ENCODE data around the gene PARD3. TPM values are rescaled to one million over a fixed set of nuclear protein-coding genes. Genes with fewer than 3 reads are reported as not detected.
A peak's percentile ranks its signal among the peaks of the same experiment; 100 is the strongest.

Gene PARD3
- total RNA-seq, 2 donors from 2014 or later = 32.0 to 61.9 TPM

GRCh38 chr10:34809796-34810195, 5.3 kb downstream of the PARD3 start:
- Histone ChIP-seq H3K27ac (peak overlapping the region in 1 of 2 donors; percentile 48), H3K36me3 (no peaks in the 10 kb centered on the region), H3K9me3 (no peaks in the 10 kb centered on the region), H3K4me1 (replicated peaks) (peaks cover 4% of the 10 kb centered on the region), H3K4me3 (no peak overlapping the region), H3K27me3 (replicated peaks; ENCODE audit: insufficient read depth) (no peaks in the 10 kb centered on the region)
- TF ChIP-seq POLR2AphosphoS5 (IDR thresholded peaks at IDR 0.05) (no peak), CTCF (IDR thresholded peaks at IDR 0.05) (no peak), POLR2A (IDR thresholded peaks at IDR 0.05) (no peak)
- no peak for DNase-seq (ENCODE audit: low spot score)
- 89% methylated on average over 3 of the region's 3 CpGs for WGBS
- intact Hi-C loops (cut with DNase I) = loop anchor here (5.0 to 10.0 kb wide), 3 partner anchors 53 to 125 kb away; no protein-coding TSS in a partner anchor

GRCh38 chr10:34808801-34809745, 6.0 kb downstream of the PARD3 start:
- H3K4me3 ChIP-seq = peak overlapping the region in 1 of 2 donors; percentile 3
- 29% methylated on average over 19 of the region's 19 CpGs for WGBS
- no peak for TF ChIP-seq CTCF (IDR thresholded peaks at IDR 0.05)
- peaks cover 4% of the 10 kb centered on the region for H3K4me1 ChIP-seq (replicated peaks)
- H3K9me3 ChIP-seq = no peaks in the 10 kb centered on the region
- no peak for DNase-seq (ENCODE audit: low spot score)
- H3K36me3 ChIP-seq = no peaks in the 10 kb centered on the region
- intact Hi-C loops (cut with DNase I) = no loop called here
- H3K27me3 ChIP-seq (replicated peaks; ENCODE audit: insufficient read depth) = no peaks in the 10 kb centered on the region
- H3K27ac ChIP-seq = peak overlapping the region in 1 of 2 donors; percentile 48

GRCh38 chr10:34808336-34808735, 6.8 kb downstream of the PARD3 start:
- 76% methylated on average over 4 of the region's 4 CpGs for WGBS
- H3K4me1 ChIP-seq (replicated peaks) = peaks cover under 1% of the 10 kb centered on the region
- no peak for TF ChIP-seq POLR2AphosphoS5 (IDR thresholded peaks at IDR 0.05)
- no peak for TF ChIP-seq POLR2A (IDR thresholded peaks at IDR 0.05)
- TF ChIP-seq CTCF (IDR thresholded peaks at IDR 0.05) = no peak

GRCh38 chr10:34804306-34804705, 10.8 kb downstream of the PARD3 start:
- no peak for DNase-seq (ENCODE audit: low spot score)
- no peaks in the 10 kb centered on the region for H3K9me3 ChIP-seq
- TF ChIP-seq CTCF (IDR thresholded peaks at IDR 0.05) = no peak
- no peak for TF ChIP-seq POLR2AphosphoS5 (IDR thresholded peaks at IDR 0.05)
- no peak for TF ChIP-seq POLR2A (IDR thresholded peaks at IDR 0.05)
- 78% methylated on average over 1 of the region's 1 CpG for WGBS
- intact Hi-C loops (cut with DNase I) = no loop called here
- H3K27me3 ChIP-seq (replicated peaks; ENCODE audit: insufficient read depth) = no peaks in the 10 kb centered on the region
- no peaks in the 10 kb centered on the region for H3K36me3 ChIP-seq
- H3K27ac ChIP-seq = no peak overlapping the region
- H3K4me1 ChIP-seq (replicated peaks) = no peaks in the 10 kb centered on the region
- no peak overlapping the region for H3K4me3 ChIP-seq

More at GRCh38 chr10:34808336-34808735, 6.8 kb downstream of the PARD3 start:
- no peak overlapping the region for H3K27ac ChIP-seq
- no peaks in the 10 kb centered on the region for H3K36me3 ChIP-seq
- no peak for DNase-seq (ENCODE audit: low spot score)
- no peak overlapping the region for H3K4me3 ChIP-seq
- H3K27me3 ChIP-seq (replicated peaks; ENCODE audit: insufficient read depth) = no peaks in the 10 kb centered on the region
- intact Hi-C loops (cut with DNase I) = no loop called here
- H3K9me3 ChIP-seq = no peaks in the 10 kb centered on the region

- no peak for DNase-seq (ENCODE audit: low spot score)
- Histone ChIP-seq H3K36me3 (no peaks in the 10 kb centered on the region), H3K27ac (no peak overlapping the region), H3K27me3 (replicated peaks; ENCODE audit: insufficient read depth) (no peaks in the 10 kb centered on the region), H3K9me3 (no peaks in the 10 kb centered on the region), H3K4me1 (replicated peaks) (no peaks in the 10 kb centered on the region), H3K4me3 (no peak overlapping the region)
- 81% methylated on average over 5 of the region's 5 CpGs for WGBS
- TF ChIP-seq POLR2AphosphoS5 (IDR thresholded peaks at IDR 0.05) = no peak
- intact Hi-C loops (cut with DNase I) = no loop called here
Measured at GRCh38 chr10:34802692-34803091, 12.4 kb downstream of the PARD3 start.
